WTC11 (cell line): ENCODE measurements around the gene PIPOX. TPM values are rescaled to one million over a fixed set of nuclear protein-coding genes. Genes with fewer than 3 reads are reported as not detected.

ENCODE experiments used
- ATAC-seq: fragments of 200-7000 bp; cut with Tn5 transposase; 2 replicates; pipeline ENCODE4 v1.10.0; 2021; ENCODE audit warnings: mild to moderate bottlenecking, moderate library complexity
- CTCF ChIA-PET: fragments of 300-600 bp; sonication (Branson Sonifier 250); formaldehyde crosslinking; loops from one replicate; lab custom pipeline; 2021; ENCODE audit warnings: antibody characterized with exemption; lab: Charles Lee
- POLR2A ChIA-PET: fragments of 350-600 bp; sonication (Branson Sonifier 250); formaldehyde crosslinking; loops from one replicate; lab custom pipeline; 2021; ENCODE audit warnings: antibody characterized with exemption; lab: Charles Lee
- DNase-seq: peaks from one replicate; pipeline ENCODE4 v3.0.0; 2021; ENCODE audit warnings: low spot score
- H3K27ac Mint-ChIP-seq: 2 replicates; pipeline ENCODE4 v1.8.0; 2021; ENCODE audit warnings: mixed read lengths
- H3K27me3 Mint-ChIP-seq: 2 replicates; pipeline ENCODE4 v1.8.0; 2021; ENCODE audit warnings: low read depth, mild to moderate bottlenecking, moderate library complexity, mixed read lengths
- H3K36me3 Mint-ChIP-seq: 2 replicates; pipeline ENCODE4 v1.8.0; 2021; ENCODE audit warnings: mixed read lengths
- H3K4me1 Mint-ChIP-seq: 2 replicates; pipeline ENCODE4 v1.8.0; 2022; ENCODE audit warnings: mixed read lengths
- H3K4me3 Mint-ChIP-seq: 2 replicates; pipeline ENCODE4 v1.8.0; 2021; ENCODE audit warnings: mild to moderate bottlenecking, moderate library complexity, mixed read lengths
- H3K9me3 Mint-ChIP-seq: 2 replicates; pipeline ENCODE4 v1.8.0; 2021; ENCODE audit warnings: mixed read lengths
- ATF1 ChIP-seq: sonication (generic); formaldehyde crosslinking; IDR thresholded peaks from 2 replicates; pipeline ENCODE4 v1.8.1; 2023; ENCODE audit warnings: mild to moderate bottlenecking, moderate library complexity, missing genetic modification reagents
- EMX1 ChIP-seq: fragments of 250-450 bp; sonication (Bioruptor Pico); IDR thresholded peaks from 2 replicates; pipeline ENCODE4 v1.8.0; 2021; ENCODE audit warnings: mild to moderate bottlenecking
- ESRRA ChIP-seq: sonication (generic); formaldehyde crosslinking; IDR thresholded peaks from 2 replicates; pipeline ENCODE4 v1.8.1; 2022; ENCODE audit warnings: mild to moderate bottlenecking, missing genetic modification reagents, borderline replicate concordance
- FOXK1 ChIP-seq: sonication (generic); formaldehyde crosslinking; IDR thresholded peaks from 2 replicates; pipeline ENCODE4 v1.8.0; 2022; ENCODE audit warnings: mild to moderate bottlenecking, moderate library complexity, missing genetic modification reagents
- GABPB1 ChIP-seq: sonication (generic); formaldehyde crosslinking; IDR thresholded peaks from 2 replicates; pipeline ENCODE4 v1.8.1; 2023; ENCODE audit warnings: mild to moderate bottlenecking, missing genetic modification reagents
- IRF2 ChIP-seq: sonication (generic); formaldehyde crosslinking; IDR thresholded peaks from 2 replicates; pipeline ENCODE4 v1.8.0; 2022; ENCODE audit warnings: low read depth, missing genetic modification reagents, borderline replicate concordance
- KAT7 ChIP-seq: sonication (generic); formaldehyde crosslinking; IDR thresholded peaks from 2 replicates; pipeline ENCODE4 v1.8.1; 2023; ENCODE audit warnings: missing genetic modification reagents, mild to moderate bottlenecking, borderline replicate concordance
- MXD4 ChIP-seq: fragments of 250-450 bp; sonication (Bioruptor Pico); IDR thresholded peaks from 2 replicates; pipeline ENCODE4 v1.8.0; 2021; ENCODE audit warnings: mild to moderate bottlenecking, moderate library complexity, borderline replicate concordance
- NFYB ChIP-seq: sonication (generic); formaldehyde crosslinking; conservative IDR thresholded peaks from 2 replicates; pipeline ENCODE4 v1.8.0; 2022; ENCODE audit warnings: low read depth, missing genetic modification reagents
- NR2C2 ChIP-seq: sonication (generic); formaldehyde crosslinking; IDR thresholded peaks from 2 replicates; pipeline ENCODE4 v1.8.0; 2022; ENCODE audit warnings: mild to moderate bottlenecking, missing genetic modification reagents
- PRRX2 ChIP-seq: fragments of 250-450 bp; sonication (Bioruptor Pico); IDR thresholded peaks from 2 replicates; pipeline ENCODE4 v1.8.0; 2021; ENCODE audit warnings: mild to moderate bottlenecking
- RELA ChIP-seq: sonication (generic); formaldehyde crosslinking; IDR thresholded peaks from 2 replicates; pipeline ENCODE4 v1.8.1; 2022; ENCODE audit warnings: missing genetic modification reagents, mild to moderate bottlenecking, borderline replicate concordance
- SMAD4 ChIP-seq: sonication (generic); formaldehyde crosslinking; IDR thresholded peaks from 2 replicates; pipeline ENCODE4 v1.8.0; 2022; ENCODE audit warnings: mild to moderate bottlenecking, missing genetic modification reagents
- SOX15 ChIP-seq: fragments of 250-450 bp; sonication (Bioruptor Pico); IDR thresholded peaks from 2 replicates; pipeline ENCODE4 v1.9.0; 2021; ENCODE audit warnings: mild to moderate bottlenecking
- ZNF121 ChIP-seq: sonication (generic); formaldehyde crosslinking; IDR thresholded peaks from 2 replicates; pipeline ENCODE4 v1.8.0; 2023; ENCODE audit warnings: missing genetic modification reagents
- ZNF232 ChIP-seq: sonication (generic); formaldehyde crosslinking; IDR thresholded peaks from 2 replicates; pipeline ENCODE4 v1.8.0; 2022; ENCODE audit warnings: mild to moderate bottlenecking, missing genetic modification reagents
- ZNF263 ChIP-seq: sonication (generic); formaldehyde crosslinking; IDR thresholded peaks from 2 replicates; pipeline ENCODE4 v1.8.1; 2022; ENCODE audit warnings: low read depth, mild to moderate bottlenecking, moderate library complexity, missing genetic modification reagents
- ZNF671 ChIP-seq: fragments of 250-450 bp; sonication (Bioruptor Pico); IDR thresholded peaks from 2 replicates; pipeline ENCODE4 v1.8.0; 2021; ENCODE audit warnings: mild to moderate bottlenecking
- total RNA-seq: library from RNA; stranded (reverse); gene quantifications from 3 replicates; pipeline ENCODE4 v1.2.3, GENCODE V29; 2021
- TF ChIP-seq, protein P1 (sequence below): sonication (generic); formaldehyde crosslinking; IDR thresholded peaks from 2 replicates; pipeline ENCODE4 v1.8.1; 2023; ENCODE audit warnings: mild to moderate bottlenecking, missing genetic modification reagents, moderate library complexity
- TF ChIP-seq, protein P2 (sequence below): sonication (generic); formaldehyde crosslinking; IDR thresholded peaks from 2 replicates; pipeline ENCODE4 v1.8.1; 2022; ENCODE audit warnings: mild to moderate bottlenecking, missing genetic modification reagents, moderate library complexity, borderline replicate concordance
- TF ChIP-seq, protein P3 (sequence below): sonication (generic); formaldehyde crosslinking; IDR thresholded peaks from 2 replicates; pipeline ENCODE4 v1.8.1; 2023; ENCODE audit warnings: mild to moderate bottlenecking, missing genetic modification reagents, moderate library complexity
- TF ChIP-seq, protein P4 (sequence below): sonication (generic); formaldehyde crosslinking; IDR thresholded peaks from 2 replicates; pipeline ENCODE4 v1.8.0; 2023; ENCODE audit warnings: mild to moderate bottlenecking, missing genetic modification reagents
- TF ChIP-seq, protein P5 (sequence below): sonication (generic); formaldehyde crosslinking; IDR thresholded peaks from 2 replicates; pipeline ENCODE4 v1.8.0; 2022; ENCODE audit warnings: missing genetic modification reagents

The PIPOX gene
- total RNA-seq, 1 experiment from 2014 or later = 34.2 TPM

DNA sequence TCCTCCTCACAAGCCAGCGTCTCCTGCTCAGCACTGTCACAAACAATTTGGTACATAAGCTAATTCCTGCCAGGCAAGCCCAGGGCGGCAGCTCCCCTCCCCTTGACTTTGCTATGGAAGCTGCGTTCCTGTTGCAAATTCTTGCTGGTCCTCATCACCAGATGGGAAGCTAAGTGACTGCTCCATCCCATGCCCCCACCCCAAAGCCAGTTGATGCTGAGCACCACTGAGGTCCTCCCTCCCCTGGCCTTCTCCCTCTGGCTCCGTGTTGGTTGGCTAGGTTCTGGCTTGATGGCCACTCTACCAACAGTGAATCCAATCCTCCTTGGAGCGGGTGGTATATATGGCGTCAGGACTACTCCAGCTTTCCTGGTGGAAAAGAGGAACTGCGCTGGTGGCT is 34.4 kb downstream of the PIPOX start:
- Mint-ChIP-seq H3K36me3 (peaks cover 16% of the 10 kb centered on the region), H3K4me1 (peaks cover 40% of the 10 kb centered on the region), H3K27me3 (no peaks in the 10 kb centered on the region), H3K27ac (peak overlapping the region; percentile 84), H3K4me3 (no peak overlapping the region), H3K9me3 (no peaks in the 10 kb centered on the region)
- ChIA-PET CTCF (interaction anchor here (0.7 to 3.4 kb wide), 12 partner anchors 9 to 124 kb away, joined by 3 to 25 read pairs (median 4); no protein-coding TSS in a partner anchor), POLR2A (interaction anchor here (0.6 to 0.7 kb wide), 2 partner anchors 10 to 188 kb away, joined by 3 read pairs; no protein-coding TSS in a partner anchor)
- DNase-seq (no peak), ATAC-seq (no peak)
- no peak for TF ChIP-seq PRRX2
- no peak for TF ChIP-seq EMX1 (CRISPR knock-in tag)
- TF ChIP-seq, protein P1, sequence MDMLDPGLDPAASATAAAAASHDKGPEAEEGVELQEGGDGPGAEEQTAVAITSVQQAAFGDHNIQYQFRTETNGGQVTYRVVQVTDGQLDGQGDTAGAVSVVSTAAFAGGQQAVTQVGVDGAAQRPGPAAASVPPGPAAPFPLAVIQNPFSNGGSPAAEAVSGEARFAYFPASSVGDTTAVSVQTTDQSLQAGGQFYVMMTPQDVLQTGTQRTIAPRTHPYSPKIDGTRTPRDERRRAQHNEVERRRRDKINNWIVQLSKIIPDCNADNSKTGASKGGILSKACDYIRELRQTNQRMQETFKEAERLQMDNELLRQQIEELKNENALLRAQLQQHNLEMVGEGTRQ (CRISPR knock-in tag) = no peak
- TF ChIP-seq SMAD4 (CRISPR knock-in tag) = no peak
- no peak for TF ChIP-seq IRF2
- TF ChIP-seq RELA (CRISPR knock-in tag) = no peak
- no peak for TF ChIP-seq KAT7 (CRISPR knock-in tag)
- no peak for TF ChIP-seq NFYB
- TF ChIP-seq ZNF121 (CRISPR knock-in tag) = no peak

DNA sequence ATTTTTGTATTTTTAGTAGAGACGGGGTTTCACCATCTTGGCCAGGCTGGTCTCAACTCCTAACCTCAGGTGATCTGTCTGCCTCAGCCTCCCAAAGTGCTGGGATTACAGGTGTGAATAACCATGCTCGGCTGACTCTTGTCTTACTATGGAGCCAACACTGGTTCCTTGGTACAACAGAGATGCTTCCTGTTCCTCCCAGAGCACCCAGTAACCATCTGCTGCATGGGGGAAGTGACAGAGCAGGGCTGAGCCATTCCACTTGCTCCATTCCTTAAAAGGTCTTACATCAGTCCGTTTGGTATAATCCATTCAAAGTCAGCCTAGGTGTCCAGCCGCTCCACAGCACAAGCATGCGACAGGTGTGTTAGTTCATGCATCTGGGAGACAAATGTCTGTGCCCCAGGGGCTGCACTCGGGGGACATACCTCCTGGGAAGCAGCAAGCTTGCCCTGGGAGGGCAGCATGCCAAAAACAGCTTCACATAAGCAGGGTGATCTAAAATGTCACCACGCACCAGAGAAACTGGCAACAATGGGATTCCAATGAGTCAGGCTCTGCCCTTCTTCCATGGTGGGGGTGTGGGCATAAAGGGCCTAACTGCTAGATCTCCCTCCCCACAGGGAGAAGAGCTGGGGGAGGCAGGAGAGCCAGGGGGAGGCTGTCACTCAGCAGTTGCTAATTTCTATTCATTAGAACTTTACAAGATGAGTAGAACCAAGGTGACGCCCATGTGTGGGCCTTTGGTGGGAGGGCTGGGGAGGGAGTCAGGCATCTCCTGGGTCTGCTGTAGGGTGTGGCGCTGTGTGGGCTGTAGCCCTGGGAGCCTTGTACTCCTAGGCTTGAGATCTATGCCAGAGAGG is 35.5 kb downstream of the PIPOX start:
- ATAC-seq = no peak

DNA sequence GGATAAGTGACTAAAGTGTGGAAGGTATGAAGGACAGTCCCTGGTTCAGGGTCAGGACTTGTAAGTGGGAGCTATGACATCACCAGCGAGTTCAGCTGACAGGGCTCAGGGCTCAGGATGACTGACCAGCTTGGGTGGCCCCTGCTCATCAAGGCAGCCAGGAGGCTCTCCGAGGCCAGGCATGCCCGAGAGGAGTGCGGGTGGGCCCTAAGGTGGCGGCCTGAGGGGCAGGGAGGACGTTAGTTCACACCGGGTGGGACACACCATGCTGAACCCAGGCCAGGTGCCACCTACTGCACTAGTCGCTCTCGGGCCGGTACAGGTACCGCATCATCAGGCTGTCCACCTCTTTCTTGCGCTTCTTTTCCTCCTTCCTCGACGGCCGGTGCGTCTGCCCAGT is 36.5 kb downstream of the PIPOX start:
- Mint-ChIP-seq H3K4me3 (no peak overlapping the region), H3K9me3 (no peaks in the 10 kb centered on the region), H3K27me3 (no peaks in the 10 kb centered on the region), H3K27ac (no peak overlapping the region), H3K4me1 (peaks cover 30% of the 10 kb centered on the region), H3K36me3 (peaks cover 16% of the 10 kb centered on the region)
- ChIA-PET CTCF (interaction anchor here (0.9 to 1.8 kb wide), 6 partner anchors 11 to 114 kb away, joined by 3 to 8 read pairs (median 4); partner anchors contain the start of gene MYO18A), POLR2A (no interaction called here)
- DNase-seq = no peak
- no peak for ATAC-seq
- TF ChIP-seq, protein P2, sequence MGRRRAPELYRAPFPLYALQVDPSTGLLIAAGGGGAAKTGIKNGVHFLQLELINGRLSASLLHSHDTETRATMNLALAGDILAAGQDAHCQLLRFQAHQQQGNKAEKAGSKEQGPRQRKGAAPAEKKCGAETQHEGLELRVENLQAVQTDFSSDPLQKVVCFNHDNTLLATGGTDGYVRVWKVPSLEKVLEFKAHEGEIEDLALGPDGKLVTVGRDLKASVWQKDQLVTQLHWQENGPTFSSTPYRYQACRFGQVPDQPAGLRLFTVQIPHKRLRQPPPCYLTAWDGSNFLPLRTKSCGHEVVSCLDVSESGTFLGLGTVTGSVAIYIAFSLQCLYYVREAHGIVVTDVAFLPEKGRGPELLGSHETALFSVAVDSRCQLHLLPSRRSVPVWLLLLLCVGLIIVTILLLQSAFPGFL = no peak
- TF ChIP-seq GABPB1 (CRISPR knock-in tag) (no peak), FOXK1 (CRISPR knock-in tag) (no peak), ATF1 (CRISPR knock-in tag) (no peak), NR2C2 (CRISPR knock-in tag) (no peak), ZNF232 (CRISPR knock-in tag) (no peak), ESRRA (CRISPR knock-in tag) (no peak), ZNF671 (CRISPR knock-in tag) (no peak), ZNF263 (no peak), RELA (CRISPR knock-in tag) (no peak)
- TF ChIP-seq, protein P3, sequence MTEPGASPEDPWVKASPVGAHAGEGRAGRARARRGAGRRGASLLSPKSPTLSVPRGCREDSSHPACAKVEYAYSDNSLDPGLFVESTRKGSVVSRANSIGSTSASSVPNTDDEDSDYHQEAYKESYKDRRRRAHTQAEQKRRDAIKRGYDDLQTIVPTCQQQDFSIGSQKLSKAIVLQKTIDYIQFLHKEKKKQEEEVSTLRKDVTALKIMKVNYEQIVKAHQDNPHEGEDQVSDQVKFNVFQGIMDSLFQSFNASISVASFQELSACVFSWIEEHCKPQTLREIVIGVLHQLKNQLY (CRISPR knock-in tag) = no peak
- TF ChIP-seq, protein P4, sequence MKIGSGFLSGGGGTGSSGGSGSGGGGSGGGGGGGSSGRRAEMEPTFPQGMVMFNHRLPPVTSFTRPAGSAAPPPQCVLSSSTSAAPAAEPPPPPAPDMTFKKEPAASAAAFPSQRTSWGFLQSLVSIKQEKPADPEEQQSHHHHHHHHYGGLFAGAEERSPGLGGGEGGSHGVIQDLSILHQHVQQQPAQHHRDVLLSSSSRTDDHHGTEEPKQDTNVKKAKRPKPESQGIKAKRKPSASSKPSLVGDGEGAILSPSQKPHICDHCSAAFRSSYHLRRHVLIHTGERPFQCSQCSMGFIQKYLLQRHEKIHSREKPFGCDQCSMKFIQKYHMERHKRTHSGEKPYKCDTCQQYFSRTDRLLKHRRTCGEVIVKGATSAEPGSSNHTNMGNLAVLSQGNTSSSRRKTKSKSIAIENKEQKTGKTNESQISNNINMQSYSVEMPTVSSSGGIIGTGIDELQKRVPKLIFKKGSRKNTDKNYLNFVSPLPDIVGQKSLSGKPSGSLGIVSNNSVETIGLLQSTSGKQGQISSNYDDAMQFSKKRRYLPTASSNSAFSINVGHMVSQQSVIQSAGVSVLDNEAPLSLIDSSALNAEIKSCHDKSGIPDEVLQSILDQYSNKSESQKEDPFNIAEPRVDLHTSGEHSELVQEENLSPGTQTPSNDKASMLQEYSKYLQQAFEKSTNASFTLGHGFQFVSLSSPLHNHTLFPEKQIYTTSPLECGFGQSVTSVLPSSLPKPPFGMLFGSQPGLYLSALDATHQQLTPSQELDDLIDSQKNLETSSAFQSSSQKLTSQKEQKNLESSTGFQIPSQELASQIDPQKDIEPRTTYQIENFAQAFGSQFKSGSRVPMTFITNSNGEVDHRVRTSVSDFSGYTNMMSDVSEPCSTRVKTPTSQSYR (CRISPR knock-in tag) = no peak

More for the DNA sequence above, 35.5 kb downstream of the PIPOX start:
- TF ChIP-seq SOX15 (CRISPR knock-in tag) (no peak), MXD4 (no peak)
- TF ChIP-seq, protein P5, sequence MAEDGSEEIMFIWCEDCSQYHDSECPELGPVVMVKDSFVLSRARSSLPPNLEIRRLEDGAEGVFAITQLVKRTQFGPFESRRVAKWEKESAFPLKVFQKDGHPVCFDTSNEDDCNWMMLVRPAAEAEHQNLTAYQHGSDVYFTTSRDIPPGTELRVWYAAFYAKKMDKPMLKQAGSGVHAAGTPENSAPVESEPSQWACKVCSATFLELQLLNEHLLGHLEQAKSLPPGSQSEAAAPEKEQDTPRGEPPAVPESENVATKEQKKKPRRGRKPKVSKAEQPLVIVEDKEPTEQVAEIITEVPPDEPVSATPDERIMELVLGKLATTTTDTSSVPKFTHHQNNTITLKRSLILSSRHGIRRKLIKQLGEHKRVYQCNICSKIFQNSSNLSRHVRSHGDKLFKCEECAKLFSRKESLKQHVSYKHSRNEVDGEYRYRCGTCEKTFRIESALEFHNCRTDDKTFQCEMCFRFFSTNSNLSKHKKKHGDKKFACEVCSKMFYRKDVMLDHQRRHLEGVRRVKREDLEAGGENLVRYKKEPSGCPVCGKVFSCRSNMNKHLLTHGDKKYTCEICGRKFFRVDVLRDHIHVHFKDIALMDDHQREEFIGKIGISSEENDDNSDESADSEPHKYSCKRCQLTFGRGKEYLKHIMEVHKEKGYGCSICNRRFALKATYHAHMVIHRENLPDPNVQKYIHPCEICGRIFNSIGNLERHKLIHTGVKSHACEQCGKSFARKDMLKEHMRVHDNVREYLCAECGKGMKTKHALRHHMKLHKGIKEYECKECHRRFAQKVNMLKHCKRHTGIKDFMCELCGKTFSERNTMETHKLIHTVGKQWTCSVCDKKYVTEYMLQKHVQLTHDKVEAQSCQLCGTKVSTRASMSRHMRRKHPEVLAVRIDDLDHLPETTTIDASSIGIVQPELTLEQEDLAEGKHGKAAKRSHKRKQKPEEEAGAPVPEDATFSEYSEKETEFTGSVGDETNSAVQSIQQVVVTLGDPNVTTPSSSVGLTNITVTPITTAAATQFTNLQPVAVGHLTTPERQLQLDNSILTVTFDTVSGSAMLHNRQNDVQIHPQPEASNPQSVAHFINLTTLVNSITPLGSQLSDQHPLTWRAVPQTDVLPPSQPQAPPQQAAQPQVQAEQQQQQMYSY (CRISPR knock-in tag) = 0 out of 2 replicates have a peak, but pooled peaks have one; percentile 31
- peaks cover 30% of the 10 kb centered on the region for H3K4me1 Mint-ChIP-seq
- ChIA-PET POLR2A (no interaction called here), CTCF (interaction anchor here (1.3 to 3.4 kb wide), 6 partner anchors 12 to 61 kb away, joined by 3 to 25 read pairs (median 6); no protein-coding TSS in a partner anchor)
- H3K27ac Mint-ChIP-seq = no peak overlapping the region
- H3K9me3 Mint-ChIP-seq = no peaks in the 10 kb centered on the region
- no peak overlapping the region for H3K4me3 Mint-ChIP-seq
- no peak for DNase-seq
- H3K27me3 Mint-ChIP-seq = no peaks in the 10 kb centered on the region
- peaks cover 16% of the 10 kb centered on the region for H3K36me3 Mint-ChIP-seq
